HG03175 (cell line): Measurements from ENCODE around the gene MTSS2.
"Not testable (repeated sequence)": the region's sequence is repeated elsewhere in the genome, so short reads cannot be mapped to it uniquely, and the experiment has no call there.

Source experiments
- ATAC-seq: cut with Tn5 transposase; IDR thresholded peaks from one replicate; pipeline ENCODE4 v1.9.1; 2021; ENCODE audit warnings: mild to moderate bottlenecking, moderate library complexity; ENCODE audit not compliant: unreplicated experiment

The MTSS2 gene

GRCh38 chr16:70676675-70677498 is 9.0 kb downstream of the MTSS2 start:
- no peak for ATAC-seq

- no peak for ATAC-seq
Observed at GRCh38 chr16:70675851-70676513, 9.9 kb downstream of the MTSS2 start.

GRCh38 chr16:70674221-70675014 is 11.4 kb downstream of the MTSS2 start:
- no peak for ATAC-seq

GRCh38 chr16:70670938-70671337 is 14.9 kb downstream of the MTSS2 start:
- ATAC-seq = not testable (repeated sequence)

- no peak for ATAC-seq
Observed at GRCh38 chr16:70670175-70670574, 15.7 kb downstream of the MTSS2 start.

- no peak for ATAC-seq
Observed at GRCh38 chr16:70665806-70666735, 19.8 kb downstream of the MTSS2 start.

- no peak for ATAC-seq
Observed at GRCh38 chr16:70665113-70665694, 20.6 kb downstream of the MTSS2 start.

GRCh38 chr16:70664325-70665112 is 21.3 kb downstream of the MTSS2 start:
- no peak for ATAC-seq

- ATAC-seq = no peak
Observed at GRCh38 chr16:70663524-70664324, 22.1 kb downstream of the MTSS2 start.

GRCh38 chr16:70662991-70663523 is 22.8 kb downstream of the MTSS2 start:
- ATAC-seq = no peak

- no peak for ATAC-seq
Observed at GRCh38 chr16:70661918-70662641, 23.8 kb downstream of the MTSS2 start.

GRCh38 chr16:70661534-70661917 is 24.3 kb downstream of the MTSS2 start:
- no peak for ATAC-seq

GRCh38 chr16:70660672-70661350 is 25.0 kb downstream of the MTSS2 start:
- no peak for ATAC-seq

- no peak for ATAC-seq
Observed at GRCh38 chr16:70659953-70660671, 25.7 kb downstream of the MTSS2 start.

- no peak for ATAC-seq
Observed at GRCh38 chr16:70659546-70659945, 26.3 kb downstream of the MTSS2 start.

- no peak for ATAC-seq
Observed at GRCh38 chr16:70658921-70659320, 26.9 kb downstream of the MTSS2 start.
